HCT116 (cell line): ENCODE results near the gene COL5A1. TPM values are rescaled to one million over a fixed set of nuclear protein-coding genes. Genes with fewer than 3 reads are reported as not detected.

Experiments used
- ATAC-seq: fragments of 200-7000 bp; cut with Tn5 transposase; 2 replicates; pipeline ENCODE4 v1.9.1; 2020; ENCODE audit warnings: mild to moderate bottlenecking, moderate library complexity
- BruUV-seq: library from RNA; stranded (reverse); fragments of 400-500 nt; replicated peaks from 2 replicates; lab custom pipeline; 2021; lab: Mats Ljungman, UMichigan
- CTCF ChIA-PET: fragments of 300-600 bp; sonication (Branson Sonifier 250); formaldehyde crosslinking; loops from one replicate; lab custom pipeline; 2021; ENCODE audit warnings: antibody characterized with exemption; lab: Charles Lee
- POLR2A ChIA-PET: fragments of 300-600, 350-600 bp; sonication (Branson Sonifier 250); formaldehyde crosslinking; loops from one replicate; lab custom pipeline; 2021; ENCODE audit warnings: antibody characterized with exemption; lab: Charles Lee
- RAD21 ChIA-PET, 2 experiments: fragments of 300-600 bp; sonication (Branson Sonifier 250); formaldehyde crosslinking; loops; one replicate each; lab custom pipeline; 2023; ENCODE audit warnings: low total read pairs in 2 of 2; ENCODE audit not compliant: uncharacterized antibody in 2 of 2, unreplicated experiment in 2 of 2, low non-redundant PET in 1 of 2; lab: Charles Lee
- DNase-seq: peaks from one replicate; pipeline ENCODE4 v3.0.0-alpha.2; 2010; ENCODE audit warnings: low read depth, low spot score
- H2AFZ ChIP-seq: fragments of 200-600 bp; shearing (Covaris generic), sonication (generic); 2 replicates; pipeline ENCODE4 v1.6.1; 2017; ENCODE audit warnings: low read depth, mixed run types, mixed read lengths, antibody characterized with exemption, low read length; ENCODE audit not compliant: poor library complexity, severe bottlenecking
- H3K27ac ChIP-seq: 2 replicates; pipeline ENCODE4 v1.5.1; 2012; ENCODE audit warnings: low read depth, low read length
- H3K27me3 ChIP-seq: fragments of 200-600 bp; sonication (generic); 2 replicates; pipeline ENCODE4 v1.6.1; 2016; ENCODE audit warnings: mixed run types, low read length, mixed read lengths; ENCODE audit not compliant: insufficient read depth
- H3K36me3 ChIP-seq, 2 experiments: fragments of 200-500 bp in 1 of 2; fragments of 200-600 bp in 1 of 2; sonication (Bioruptor generic) in 1 of 2; sonication (generic) in 1 of 2; 2 replicates each; pipeline versions ENCODE4 v1.5.1 to v1.6.1; 2014 to 2016; ENCODE audit warnings: low read length in 2 of 2, inconsistent platforms in 1 of 2, mixed read lengths in 1 of 2, mixed run types in 1 of 2; ENCODE audit not compliant: insufficient read depth in 2 of 2, control insufficient read depth in 1 of 2
- H3K4me1 ChIP-seq, 2 experiments: fragments of 200-600 bp in 1 of 2; sonication (generic) in 1 of 2; 2 replicates each; pipeline versions ENCODE4 v1.5.1 to v1.6.1; 2012 to 2017; ENCODE audit warnings: low read length in 2 of 2, inconsistent platforms in 1 of 2, mild to moderate bottlenecking in 1 of 2, mixed read lengths in 1 of 2, mixed run types in 1 of 2, moderate library complexity in 1 of 2; ENCODE audit not compliant: insufficient read depth in 2 of 2, control insufficient read depth in 1 of 2
- H3K4me2 ChIP-seq: fragments of 200-600 bp; sonication (generic); 2 replicates; pipeline ENCODE4 v1.6.1; 2017; ENCODE audit warnings: mixed run types, low read length, mixed read lengths
- H3K4me3 ChIP-seq, 2 experiments: fragments of 200-600 bp in 1 of 2; sonication (generic) in 1 of 2; replicated peaks in 1 of 2; 2 replicates each; pipeline ENCODE4 v1.5.1; 2011 to 2016; ENCODE audit warnings: low read length in 2 of 2, control low read depth in 1 of 2, low read depth in 1 of 2, mild to moderate bottlenecking in 1 of 2, mixed read lengths in 1 of 2, mixed run types in 1 of 2
- H3K79me2 ChIP-seq: fragments of 200-600 bp; sonication (generic); 2 replicates; pipeline ENCODE4 v1.6.1; 2017; ENCODE audit warnings: mild to moderate bottlenecking, mixed run types, low read length, moderate library complexity, mixed read lengths; ENCODE audit not compliant: insufficient read depth
- H3K9ac ChIP-seq: fragments of 200-600 bp; sonication (generic); 2 replicates; pipeline ENCODE4 v1.6.1; 2016; ENCODE audit warnings: low read length, mixed read lengths
- H3K9me2 ChIP-seq: fragments of 200-600 bp; sonication (generic), shearing (Covaris generic); 2 replicates; pipeline ENCODE4 v1.6.1; 2017; ENCODE audit warnings: mixed run types, mild to moderate bottlenecking, moderate library complexity; ENCODE audit not compliant: insufficient read depth
- H3K9me3 ChIP-seq, 2 experiments: fragments of 200-500 bp in 1 of 2; fragments of 200-600 bp in 1 of 2; sonication (Bioruptor generic) in 1 of 2; sonication (generic) in 1 of 2; 2 replicates each; pipeline ENCODE4 v1.6.1; 2014 to 2017; ENCODE audit warnings: low read length in 2 of 2, mixed read lengths in 2 of 2, inconsistent platforms in 1 of 2, low read depth in 1 of 2, mild to moderate bottlenecking in 1 of 2, mixed run types in 1 of 2, moderate library complexity in 1 of 2; ENCODE audit not compliant: control insufficient read depth in 1 of 2, insufficient read depth in 1 of 2
- H4K20me1 ChIP-seq: fragments of 200-600 bp; sonication (generic), shearing (Covaris generic); 2 replicates; pipeline ENCODE4 v1.6.1; 2017; ENCODE audit warnings: mixed run types, mild to moderate bottlenecking, moderate library complexity; ENCODE audit not compliant: insufficient read depth
- CBX3 ChIP-seq: IDR thresholded peaks from 2 replicates; pipeline ENCODE4 v1.6.1; 2012; ENCODE audit warnings: low read depth
- CEBPB ChIP-seq: IDR thresholded peaks from 2 replicates; pipeline ENCODE4 v1.6.1; 2012; ENCODE audit warnings: low read depth
- EGR1 ChIP-seq: IDR thresholded peaks from 2 replicates; pipeline ENCODE4 v1.6.1; 2012; ENCODE audit warnings: low read depth
- ELF1 ChIP-seq: IDR thresholded peaks from 2 replicates; pipeline ENCODE4 v1.6.1; 2012; ENCODE audit warnings: low read depth, borderline replicate concordance
- EZH2 ChIP-seq: fragments of 200-600 bp; sonication (generic); IDR thresholded peaks from 2 replicates; pipeline ENCODE4 v1.6.1; 2017; ENCODE audit warnings: antibody characterized with exemption, mixed run types
- EZH2phosphoT487 ChIP-seq: fragments of 200-600 bp; IDR thresholded peaks from 2 replicates; pipeline ENCODE4 v1.6.1; 2018; ENCODE audit warnings: antibody characterized with exemption, borderline replicate concordance
- FOSL1 ChIP-seq: IDR thresholded peaks from 2 replicates; pipeline ENCODE4 v1.6.1; 2012; ENCODE audit warnings: low read depth
- POLR2A ChIP-seq: IDR thresholded peaks from 2 replicates; pipeline ENCODE4 v1.7.0; 2011; ENCODE audit warnings: borderline replicate concordance; ENCODE audit not compliant: insufficient read depth, insufficient read length; ENCODE audit errors: extremely low read depth
- POLR2AphosphoS5 ChIP-seq: IDR thresholded peaks from 2 replicates; pipeline ENCODE4 v1.6.1; 2011; ENCODE audit warnings: mild to moderate bottlenecking, low read depth, low read length, moderate library complexity
- RAD21 ChIP-seq: IDR thresholded peaks from 2 replicates; pipeline ENCODE4 v1.6.1; 2012; ENCODE audit warnings: low read depth, mild to moderate bottlenecking
- SIN3A ChIP-seq: IDR thresholded peaks from 2 replicates; pipeline ENCODE4 v1.6.1; 2012; ENCODE audit warnings: low read depth
- SP1 ChIP-seq: IDR thresholded peaks from 2 replicates; pipeline ENCODE4 v1.6.1; 2012; ENCODE audit warnings: low read depth
- SRF ChIP-seq: IDR thresholded peaks from 2 replicates; pipeline ENCODE4 v1.6.1; 2012; ENCODE audit warnings: low read depth
- TCF7L2 ChIP-seq: IDR thresholded peaks from 2 replicates; pipeline ENCODE4 v1.7.0; 2011; ENCODE audit warnings: borderline replicate concordance, inconsistent platforms; ENCODE audit not compliant: insufficient read depth, insufficient read length; ENCODE audit errors: extremely low read depth
- YY1 ChIP-seq: IDR thresholded peaks from 2 replicates; pipeline ENCODE4 v1.6.1; 2011; ENCODE audit warnings: low read length, low read depth, moderate library complexity, mild to moderate bottlenecking; ENCODE audit not compliant: insufficient replicate concordance; ENCODE audit errors: extremely low read depth
- ZFX ChIP-seq: fragments of 450-650 bp; IDR thresholded peaks from 2 replicates; pipeline ENCODE4 v1.6.1; 2017
- ZNF274 ChIP-seq: fragments of 200-500 bp; sonication (Bioruptor generic); IDR thresholded peaks from 2 replicates; pipeline ENCODE4 v1.6.1; 2014; ENCODE audit warnings: mild to moderate bottlenecking, low read depth, low read length, inconsistent platforms
- intact Hi-C: fragments of 100-400 bp; cut with micrococcal nuclease; formaldehyde crosslinking; loops from 2 replicates; pipeline ENCODE4 v1.10.0; 2022
- total RNA-seq: library from RNA; stranded (reverse); gene quantifications from one replicate; pipeline ENCODE4 v1.2.1, GENCODE V29; 2021; ENCODE audit not compliant: unreplicated experiment
- TF ChIP-seq, protein P1 (sequence below): IDR thresholded peaks from 2 replicates; pipeline ENCODE4 v1.6.1; 2012
- TF ChIP-seq, protein P2 (sequence below), 3 experiments: fragments of 200-600 bp in 1 of 3; sonication (generic) in 1 of 3; IDR thresholded peaks in 2 of 3; conservative IDR thresholded peaks in 1 of 3; 2 replicates each; pipeline ENCODE4 v1.5.1; 2012 to 2017; ENCODE audit warnings: low read depth in 2 of 3, low read length in 2 of 3, antibody characterized with exemption in 1 of 3, borderline replicate concordance in 1 of 3, control low read depth in 1 of 3, mild to moderate bottlenecking in 1 of 3, mixed read lengths in 1 of 3, mixed run types in 1 of 3, moderate library complexity in 1 of 3; ENCODE audit not compliant: insufficient read depth in 1 of 3
- TF ChIP-seq, protein P3 (sequence below): IDR thresholded peaks from 2 replicates; pipeline ENCODE4 v1.6.1; 2012

COL5A1 gene
- total RNA-seq, 1 experiment from 2014 or later = 0.30 TPM

DNA sequence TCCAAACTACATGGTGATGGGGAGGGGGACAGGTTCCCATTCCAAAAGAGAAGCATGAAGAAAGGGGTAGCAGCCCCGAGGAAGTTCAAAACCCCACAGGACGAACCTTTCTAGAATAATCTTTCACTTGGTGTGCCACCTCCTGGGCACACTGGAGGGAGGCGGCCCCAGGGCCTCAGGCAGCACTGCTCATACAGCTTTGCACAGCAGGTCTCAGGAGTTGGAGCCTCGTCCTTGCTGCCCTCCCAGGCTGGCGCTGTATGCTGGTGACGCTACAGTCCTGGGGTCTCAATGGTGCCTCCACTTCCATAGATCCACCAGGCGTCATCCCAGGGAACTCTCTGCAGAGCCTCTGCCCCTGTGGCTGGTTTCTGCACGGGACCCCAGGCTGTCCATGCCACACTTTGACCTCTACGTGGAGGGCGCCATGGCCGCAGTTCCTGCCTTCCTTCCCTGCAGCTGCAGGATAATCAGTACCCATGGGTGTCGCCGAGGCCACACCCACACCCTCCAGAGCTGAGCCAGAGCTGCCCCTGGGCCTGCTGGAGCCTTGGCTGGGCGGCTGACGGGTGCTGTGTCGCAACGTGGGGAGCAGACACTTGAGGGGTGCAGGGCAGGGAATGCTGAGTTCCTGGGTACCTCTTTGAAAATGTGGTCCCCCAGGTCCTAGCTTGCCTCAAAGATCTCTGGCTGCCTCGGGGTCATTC lies 95.3 kb downstream of the COL5A1 start:
- ATAC-seq (no peak), DNase-seq (no peak)
- ChIA-PET POLR2A (interaction anchor here (1.0 kb wide), 1 partner anchor 34 kb away, joined by 3 read pairs; no protein-coding TSS in a partner anchor), CTCF (interaction anchor here (1.3 kb wide), 1 partner anchor 288 kb away, joined by 6 read pairs; no protein-coding TSS in a partner anchor), RAD21 (no interaction called here)
- Histone ChIP-seq H3K27ac (no peak overlapping the region), H3K9me3 (no peaks in the 10 kb centered on the region), H3K79me2 (no peaks in the 10 kb centered on the region), H3K27me3 (no peaks in the 10 kb centered on the region), H3K4me3 (no peak overlapping the region), H3K9ac (no peak overlapping the region), H2AFZ (no peak overlapping the region), H4K20me1 (no peaks in the 10 kb centered on the region), H3K36me3 (no peaks in the 10 kb centered on the region), H3K4me2 (no peak overlapping the region), H3K4me1 (peaks cover 0 to 4% of the 10 kb centered on the region in 2 experiments; a peak in 1 of 4 replicates), H3K9me2 (no peaks in the 10 kb centered on the region)
- intact Hi-C loops = no loop called here
- no TSS peak for BruUV-seq
- TF ChIP-seq EZH2 (no peak), SP1 (no peak), CBX3 (no peak), TCF7L2 (no peak), RAD21 (no peak), CEBPB (no peak), POLR2A (no peak), FOSL1 (no peak), YY1 (no peak), ZFX (no peak), ZNF274 (no peak), POLR2AphosphoS5 (no peak), EZH2phosphoT487 (no peak), ELF1 (no peak), EGR1 (no peak), SIN3A (no peak), SRF (no peak)
- TF ChIP-seq, protein P1, sequence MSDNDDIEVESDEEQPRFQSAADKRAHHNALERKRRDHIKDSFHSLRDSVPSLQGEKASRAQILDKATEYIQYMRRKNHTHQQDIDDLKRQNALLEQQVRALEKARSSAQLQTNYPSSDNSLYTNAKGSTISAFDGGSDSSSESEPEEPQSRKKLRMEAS = no peak
- TF ChIP-seq, protein P2, sequence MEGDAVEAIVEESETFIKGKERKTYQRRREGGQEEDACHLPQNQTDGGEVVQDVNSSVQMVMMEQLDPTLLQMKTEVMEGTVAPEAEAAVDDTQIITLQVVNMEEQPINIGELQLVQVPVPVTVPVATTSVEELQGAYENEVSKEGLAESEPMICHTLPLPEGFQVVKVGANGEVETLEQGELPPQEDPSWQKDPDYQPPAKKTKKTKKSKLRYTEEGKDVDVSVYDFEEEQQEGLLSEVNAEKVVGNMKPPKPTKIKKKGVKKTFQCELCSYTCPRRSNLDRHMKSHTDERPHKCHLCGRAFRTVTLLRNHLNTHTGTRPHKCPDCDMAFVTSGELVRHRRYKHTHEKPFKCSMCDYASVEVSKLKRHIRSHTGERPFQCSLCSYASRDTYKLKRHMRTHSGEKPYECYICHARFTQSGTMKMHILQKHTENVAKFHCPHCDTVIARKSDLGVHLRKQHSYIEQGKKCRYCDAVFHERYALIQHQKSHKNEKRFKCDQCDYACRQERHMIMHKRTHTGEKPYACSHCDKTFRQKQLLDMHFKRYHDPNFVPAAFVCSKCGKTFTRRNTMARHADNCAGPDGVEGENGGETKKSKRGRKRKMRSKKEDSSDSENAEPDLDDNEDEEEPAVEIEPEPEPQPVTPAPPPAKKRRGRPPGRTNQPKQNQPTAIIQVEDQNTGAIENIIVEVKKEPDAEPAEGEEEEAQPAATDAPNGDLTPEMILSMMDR (IDR thresholded peaks at IDR 0.05 in 2 of 3, conservative IDR thresholded peaks at IDR 0.05 in 1 of 3; ENCODE audit: borderline replicate concordance in 1 of 3, insufficient read depth in 1 of 3, low read depth in 2 of 3, low read length in 2 of 3) = no peak
- TF ChIP-seq, protein P3, sequence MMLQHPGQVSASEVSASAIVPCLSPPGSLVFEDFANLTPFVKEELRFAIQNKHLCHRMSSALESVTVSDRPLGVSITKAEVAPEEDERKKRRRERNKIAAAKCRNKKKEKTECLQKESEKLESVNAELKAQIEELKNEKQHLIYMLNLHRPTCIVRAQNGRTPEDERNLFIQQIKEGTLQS = no peak
